CD4-positive, CD25-positive, alpha-beta regulatory T cell (primary cell): Measurements from ENCODE around the gene ANTKMT. TPM values are rescaled to one million over a fixed set of nuclear protein-coding genes. Genes with fewer than 3 reads are reported as not detected.

ENCODE experiments used
- ATAC-seq, 2 donors: fragments of 150-1000 bp; cut with Tn5 transposase; one replicate each; pipeline ENCODE4 v1.10.0; 2021; ENCODE audit warnings: low read depth in 2 of 2, moderate number of reproducible peaks in 2 of 2, moderate library complexity in 1 of 2
- DNase-seq, 3 donors: peaks; one replicate each; pipeline versions ENCODE4 v3.0.0 to v3.0.0-alpha.2; 2012 to 2022; ENCODE audit warnings: mixed read lengths in 1 of 3
- H3K27ac ChIP-seq: one replicate; pipeline ENCODE4 v1.7.0; 2013; ENCODE audit warnings: mild to moderate bottlenecking, low read length; ENCODE audit not compliant: insufficient read depth, poor library complexity, severe bottlenecking
- H3K27me3 ChIP-seq: one replicate; pipeline ENCODE4 v1.7.0; 2013; ENCODE audit warnings: low read length; ENCODE audit not compliant: control insufficient read depth, insufficient read depth
- H3K36me3 ChIP-seq: one replicate; pipeline ENCODE4 v1.7.0; 2013; ENCODE audit warnings: mild to moderate bottlenecking, low read length, moderate library complexity; ENCODE audit not compliant: control insufficient read depth, insufficient read depth
- H3K4me1 ChIP-seq: 2 replicates; pipeline ENCODE4 v1.7.0; 2013; ENCODE audit warnings: mild to moderate bottlenecking, low read length; ENCODE audit not compliant: insufficient read depth, control insufficient read depth, poor library complexity, severe bottlenecking
- H3K4me3 ChIP-seq: one replicate; pipeline ENCODE4 v1.7.0; 2013; ENCODE audit warnings: low read depth, mild to moderate bottlenecking, low read length, moderate library complexity
- H3K9me3 ChIP-seq, 2 experiments: 1 replicate in 1 of 2; 2 replicates in 1 of 2; pipeline ENCODE4 v1.7.0; 2013; ENCODE audit warnings: low read length in 2 of 2, mild to moderate bottlenecking in 1 of 2, moderate library complexity in 1 of 2; ENCODE audit not compliant: control insufficient read depth in 2 of 2
- H3K27ac Mint-ChIP-seq, 3 donors: one replicate each; pipeline ENCODE4 v1.8.0; 2020 to 2022; ENCODE audit warnings: mild to moderate bottlenecking in 3 of 3, mixed read lengths in 3 of 3, moderate library complexity in 2 of 3
- H3K27me3 Mint-ChIP-seq: one replicate; pipeline ENCODE4 v1.8.0; 2022; ENCODE audit warnings: mild to moderate bottlenecking, mixed read lengths
- H3K36me3 Mint-ChIP-seq: one replicate; pipeline ENCODE4 v1.8.0; 2020; ENCODE audit warnings: mixed read lengths
- H3K4me1 Mint-ChIP-seq, 4 donors: one replicate each; pipeline ENCODE4 v1.8.0; 2020 to 2022; ENCODE audit warnings: mixed read lengths in 4 of 4, mild to moderate bottlenecking in 1 of 4
- H3K4me3 Mint-ChIP-seq, 4 donors: one replicate each; pipeline ENCODE4 v1.8.0; 2020 to 2022; ENCODE audit warnings: mild to moderate bottlenecking in 4 of 4, mixed read lengths in 4 of 4, moderate library complexity in 3 of 4
- H3K9me3 Mint-ChIP-seq, 7 donors: one replicate each; pipeline ENCODE4 v1.8.0; 2020 to 2022; ENCODE audit warnings: mixed read lengths in 7 of 7, mild to moderate bottlenecking in 3 of 7, moderate library complexity in 2 of 7
- polyA plus RNA-seq, 4 donors: library from polyadenylated mRNA; unstranded; fragments of 300-500 nt; fragmentation: Illumina TruSeq; gene quantifications; one replicate each; pipeline ENCODE4 v1.2.3, GENCODE V29; 2021
- total RNA-seq: library from RNA; stranded (reverse); gene quantifications from one replicate; pipeline ENCODE4 v1.2.3, GENCODE V29; 2022

ANTKMT gene
- total and polyA plus RNA-seq, 5 donors from 2014 or later: 13.6 to 85.9 (median 62.0) TPM

DNA sequence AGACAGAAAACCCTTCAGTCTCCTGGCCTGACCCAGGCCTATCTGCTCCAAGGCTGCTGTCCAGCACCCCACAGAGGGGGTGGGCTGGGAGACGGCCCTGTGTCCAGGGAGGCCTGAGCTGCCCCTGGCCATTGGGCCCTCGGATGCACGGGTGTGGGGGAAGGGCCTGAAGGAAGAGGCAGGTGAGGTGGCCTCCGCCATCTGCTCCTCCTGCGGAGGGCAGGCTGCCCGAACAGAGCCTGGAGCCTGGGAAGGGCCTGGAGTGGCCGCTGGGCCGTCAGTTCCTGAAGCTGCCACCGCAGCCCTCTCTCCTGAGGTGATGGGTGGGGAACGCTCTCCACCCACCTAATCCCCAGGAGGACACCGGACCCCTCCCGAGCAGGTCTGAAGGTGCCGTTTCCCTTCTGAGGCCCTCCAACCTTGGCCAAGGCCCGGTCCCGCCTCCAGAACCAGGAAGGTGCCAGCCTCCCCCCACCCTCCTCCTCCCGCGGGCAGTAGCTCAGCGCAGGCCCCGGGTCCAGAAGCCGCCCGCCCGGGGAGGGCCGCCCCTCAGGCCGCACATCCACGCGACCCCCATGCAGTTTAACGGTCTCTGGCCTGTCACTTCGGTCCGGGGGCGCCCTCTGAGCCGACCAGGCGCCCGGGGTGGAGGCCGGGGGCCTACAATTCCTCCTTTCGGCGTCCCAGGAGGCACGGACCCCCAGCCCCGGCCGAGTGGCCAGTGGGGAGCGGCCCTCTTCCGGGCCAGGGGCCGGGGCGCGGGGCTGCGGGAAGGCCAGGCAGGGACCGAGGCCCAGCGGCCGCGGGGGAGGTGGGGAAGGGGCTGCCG, 16.2 kb upstream of the ANTKMT start:
- no peak overlapping the region for H3K4me3 ChIP-seq
- peaks cover 26% of the 10 kb centered on the region for H3K4me1 ChIP-seq
- H3K27me3 ChIP-seq: peaks cover 12% of the 10 kb centered on the region
- H3K27ac ChIP-seq: no peak overlapping the region
- peaks cover 55% of the 10 kb centered on the region for H3K27me3 Mint-ChIP-seq
- H3K36me3 ChIP-seq: no peaks in the 10 kb centered on the region
- DNase-seq (no peak), ATAC-seq (no peak)
- H3K4me1 Mint-ChIP-seq: peaks cover 0 to 20% (median 4%) of the 10 kb centered on the region in 4 donors
- no peaks in the 10 kb centered on the region for H3K9me3 ChIP-seq
- H3K36me3 Mint-ChIP-seq: no peaks in the 10 kb centered on the region
- H3K27ac Mint-ChIP-seq: no peak overlapping the region
- no peaks in the 10 kb centered on the region for H3K9me3 Mint-ChIP-seq
- H3K4me3 Mint-ChIP-seq: no peak overlapping the region

DNA sequence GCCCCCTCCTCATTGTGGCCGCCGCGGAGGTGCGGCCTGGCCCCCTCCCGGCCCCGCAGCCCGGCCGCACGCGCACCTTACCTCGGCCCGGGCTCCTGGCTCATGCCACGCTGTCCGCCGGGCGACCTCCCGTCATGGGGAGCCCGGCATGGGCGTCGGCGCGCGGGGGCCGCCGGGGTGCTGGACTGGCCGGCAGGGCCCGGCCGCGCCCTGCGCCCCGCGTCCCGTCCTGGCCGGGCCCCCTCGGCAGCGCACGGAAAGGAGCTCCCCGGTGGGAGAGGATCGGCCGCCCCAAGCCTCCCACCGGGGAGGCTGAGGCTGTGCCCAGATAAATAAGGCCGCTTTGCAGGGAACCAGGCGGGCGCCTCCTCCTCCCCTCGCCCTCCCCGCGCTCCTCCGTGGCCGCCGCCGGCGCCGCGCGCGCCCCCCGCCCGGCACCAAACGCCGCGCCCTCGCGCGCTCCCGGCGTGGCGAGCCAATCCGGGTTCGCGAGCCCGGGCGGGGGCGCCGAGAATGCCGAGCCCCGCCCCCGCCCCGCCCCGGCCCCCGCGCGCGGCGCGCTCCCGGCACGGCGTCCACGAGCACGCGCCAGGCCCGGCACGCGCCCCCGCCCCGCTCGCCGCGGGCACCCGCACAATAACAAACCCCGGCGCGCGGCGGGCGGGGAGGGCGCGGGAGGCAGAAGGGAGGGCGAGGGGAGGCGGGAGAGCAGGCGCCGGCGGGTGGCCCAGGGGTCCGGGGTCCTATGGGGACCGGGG, 15.3 kb upstream of the ANTKMT start, which contains the start of gene FBXL16:
FBXL16 (minus strand) TSS at position 371 of the 758 bp plus-strand sequence. CDS start 8,396 bp downstream, outside the sequence.
- Mint-ChIP-seq H3K4me3 (peak within 1 kb of the TSS in 3 of 4 donors; percentile 21 to 41 (median 26)), H3K4me1 (peaks cover 0 to 17% (median 4%) of the 10 kb centered on the region in 4 donors), H3K9me3 (no peaks in the 10 kb centered on the region), H3K27ac (no peak within 1 kb of the TSS), H3K36me3 (no peaks in the 10 kb centered on the region), H3K27me3 (peaks cover 59% of the 10 kb centered on the region)
- peaks cover 17% of the 10 kb centered on the region for H3K4me1 ChIP-seq
- no peaks in the 10 kb centered on the region for H3K9me3 ChIP-seq
- H3K27ac ChIP-seq: no peak within 1 kb of the TSS
- DNase-seq: no peak
- H3K36me3 ChIP-seq: no peaks in the 10 kb centered on the region
- no peak for ATAC-seq
- H3K27me3 ChIP-seq: peaks cover 12% of the 10 kb centered on the region
- no peak within 1 kb of the TSS for H3K4me3 ChIP-seq

DNA sequence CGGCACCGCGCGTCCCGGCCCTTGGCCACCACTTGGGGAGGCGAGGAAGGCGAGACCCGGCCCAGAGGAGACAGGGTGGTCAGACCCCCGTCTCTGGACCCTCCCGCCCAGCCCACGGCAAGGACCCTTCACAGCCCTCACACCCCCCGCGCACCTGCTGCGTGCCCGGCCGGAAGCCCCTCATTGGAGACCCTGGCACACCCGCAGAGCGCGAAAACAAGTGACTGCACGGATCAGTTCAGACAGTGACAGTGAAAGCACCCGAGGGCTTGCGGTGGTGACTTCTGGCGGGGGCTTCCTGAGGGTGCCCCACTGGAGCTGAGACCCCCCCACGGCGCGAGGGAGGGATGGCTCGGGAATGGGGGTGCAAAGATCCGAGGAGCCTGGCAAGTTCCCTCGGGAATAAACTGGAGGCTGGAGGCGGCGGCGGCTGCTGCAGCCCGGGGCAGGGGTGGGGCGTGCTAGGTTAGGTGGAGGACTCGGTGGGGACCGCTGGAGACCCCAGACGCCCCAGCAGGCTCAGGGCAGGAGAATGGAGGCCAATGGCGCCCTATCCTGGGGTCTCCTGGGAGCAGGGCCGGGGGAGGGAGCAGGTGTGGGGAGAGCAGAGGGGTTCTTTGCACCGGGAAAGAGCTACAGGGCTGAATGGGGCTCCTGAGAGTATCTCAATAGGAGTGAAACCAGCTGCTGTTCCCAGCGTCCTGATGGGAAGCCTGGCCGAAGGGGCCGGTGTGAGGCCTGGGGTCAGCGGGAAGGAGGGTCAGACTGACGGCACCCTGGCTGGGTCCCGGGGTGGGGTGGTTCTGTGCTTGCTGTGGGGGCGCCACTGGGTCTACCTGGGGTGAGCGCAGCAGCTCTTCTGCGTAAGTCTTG, 14.5 kb upstream of the ANTKMT start:
- Mint-ChIP-seq H3K9me3 (no peaks in the 10 kb centered on the region), H3K36me3 (no peaks in the 10 kb centered on the region)

DNA sequence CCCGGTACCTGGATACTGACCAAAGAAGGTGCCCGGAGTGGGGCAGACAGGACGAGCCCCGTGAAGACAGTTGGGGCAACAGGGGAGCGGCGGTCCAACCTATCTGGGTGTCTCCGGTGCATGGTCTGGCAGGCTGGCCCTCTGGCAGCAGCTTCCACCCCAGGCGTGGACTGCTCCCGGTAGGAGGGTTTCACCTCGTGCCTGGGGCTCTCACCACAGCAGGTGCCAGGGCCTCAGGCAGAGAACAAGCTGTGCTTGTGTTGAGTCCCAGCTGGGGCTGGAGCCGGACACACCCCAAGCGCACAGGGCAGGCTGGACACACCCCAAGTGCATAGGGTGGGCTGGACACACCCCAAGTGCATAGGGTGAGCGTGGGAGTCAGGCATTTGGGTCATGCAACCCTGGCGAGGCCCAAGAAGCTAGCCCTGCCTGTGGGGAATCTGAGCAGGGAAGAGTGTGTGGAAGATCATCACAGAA, 13.8 kb upstream of the ANTKMT start:
- Mint-ChIP-seq H3K36me3 (no peaks in the 10 kb centered on the region), H3K27ac (no peak overlapping the region), H3K4me3 (peak overlapping the region in 3 of 4 donors; percentile 21 to 41 (median 32)), H3K27me3 (peaks cover 60% of the 10 kb centered on the region), H3K4me1 (peaks cover 0 to 11% (median 4%) of the 10 kb centered on the region in 4 donors), H3K9me3 (no peaks in the 10 kb centered on the region)
- H3K27me3 ChIP-seq: peaks cover 10% of the 10 kb centered on the region
- no peak overlapping the region for H3K27ac ChIP-seq
- DNase-seq (no peak), ATAC-seq (no peak)
- H3K36me3 ChIP-seq: no peaks in the 10 kb centered on the region
- peaks cover 9% of the 10 kb centered on the region for H3K4me1 ChIP-seq
- H3K4me3 ChIP-seq: no peak overlapping the region
- H3K9me3 ChIP-seq: no peaks in the 10 kb centered on the region

More for the DNA sequence above, 14.5 kb upstream of the ANTKMT start:
- H3K4me3 ChIP-seq: no peak overlapping the region
- H3K36me3 ChIP-seq: no peaks in the 10 kb centered on the region
- no peaks in the 10 kb centered on the region for H3K9me3 ChIP-seq
- DNase-seq (no peak), ATAC-seq (no peak)
- H3K4me1 ChIP-seq: peaks cover 9% of the 10 kb centered on the region
- Mint-ChIP-seq H3K27ac (no peak overlapping the region), H3K4me1 (peaks cover 0 to 14% (median 4%) of the 10 kb centered on the region in 4 donors), H3K27me3 (peaks cover 64% of the 10 kb centered on the region), H3K4me3 (peak overlapping the region in 3 of 4 donors; percentile 21 to 41 (median 26))
- peaks cover 12% of the 10 kb centered on the region for H3K27me3 ChIP-seq
- H3K27ac ChIP-seq: no peak overlapping the region

DNA sequence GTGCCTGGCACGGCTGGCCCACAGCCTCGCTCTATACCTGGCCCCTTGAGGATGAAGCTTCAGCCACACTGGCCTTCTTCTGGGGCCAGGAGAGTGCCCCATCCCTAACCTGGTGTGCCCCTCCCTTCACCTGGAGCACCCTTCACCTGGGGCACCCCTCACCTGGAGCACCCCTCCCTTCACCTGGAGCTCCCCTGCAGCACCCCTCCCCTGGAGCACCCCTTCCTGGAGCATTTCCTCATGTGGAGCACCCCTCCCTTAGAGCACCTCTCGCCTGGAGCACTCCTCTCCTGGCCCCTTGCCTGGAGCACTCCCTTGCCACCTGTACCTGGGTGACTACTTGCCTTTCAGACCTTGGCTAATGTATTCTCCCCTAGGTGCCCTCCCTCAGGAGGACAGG, 12.9 kb upstream of the ANTKMT start:
- Mint-ChIP-seq H3K27ac (no peak overlapping the region), H3K27me3 (peaks cover 51% of the 10 kb centered on the region), H3K4me1 (peaks cover 0 to 7% (median 2%) of the 10 kb centered on the region in 4 donors), H3K4me3 (no peak overlapping the region), H3K36me3 (no peaks in the 10 kb centered on the region), H3K9me3 (no peaks in the 10 kb centered on the region)
- H3K4me3 ChIP-seq: no peak overlapping the region
- no peak overlapping the region for H3K27ac ChIP-seq
- H3K36me3 ChIP-seq: no peaks in the 10 kb centered on the region
- H3K9me3 ChIP-seq: no peaks in the 10 kb centered on the region
- DNase-seq (no peak), ATAC-seq (no peak)
- peaks cover 7% of the 10 kb centered on the region for H3K27me3 ChIP-seq
- peaks cover 9% of the 10 kb centered on the region for H3K4me1 ChIP-seq

DNA sequence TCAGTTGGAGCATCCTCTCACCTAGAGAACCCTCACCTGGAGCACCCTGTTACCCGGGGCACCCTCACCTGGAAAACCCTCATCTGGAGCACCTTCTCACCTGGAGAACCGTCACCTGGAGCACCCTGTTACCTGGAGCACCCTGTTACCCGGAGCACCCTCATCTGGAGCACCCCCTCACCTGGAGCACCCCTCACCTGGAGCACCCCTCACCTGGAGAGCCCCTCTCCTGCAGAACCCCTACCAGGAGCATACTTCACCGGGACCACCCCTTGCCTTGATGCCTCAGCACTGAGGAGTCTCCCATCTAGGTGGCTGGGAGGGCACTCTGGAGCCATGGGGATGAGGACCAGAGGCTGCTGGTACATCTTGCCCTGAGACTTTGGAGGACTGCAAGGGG, 12.0 kb upstream of the ANTKMT start:
- Histone ChIP-seq H3K4me1 (peaks cover 9% of the 10 kb centered on the region), H3K36me3 (no peaks in the 10 kb centered on the region), H3K27me3 (peaks cover 7% of the 10 kb centered on the region), H3K9me3 (no peaks in the 10 kb centered on the region), H3K4me3 (no peak overlapping the region), H3K27ac (no peak overlapping the region)
- DNase-seq (no peak), ATAC-seq (no peak)
- H3K4me1 Mint-ChIP-seq: peaks cover 0 to 10% (median 2%) of the 10 kb centered on the region in 4 donors
- peaks cover 48% of the 10 kb centered on the region for H3K27me3 Mint-ChIP-seq
- H3K27ac Mint-ChIP-seq: no peak overlapping the region
- H3K9me3 Mint-ChIP-seq: no peaks in the 10 kb centered on the region
- no peaks in the 10 kb centered on the region for H3K36me3 Mint-ChIP-seq
- H3K4me3 Mint-ChIP-seq: no peak overlapping the region
